K562 (cell line): ENCODE data around the gene TMX4. TPM values are rescaled to one million over a fixed set of nuclear protein-coding genes. Genes with fewer than 3 reads are reported as not detected.

Source experiments
- ATAC-seq: fragments of 200-7000 bp; cut with Tn5 transposase; 3 replicates; pipeline ENCODE4 v1.9.1; 2020; ENCODE audit warnings: moderate library complexity
- BruUV-seq: library from RNA; stranded (reverse); fragments of 400-500 nt; replicated peaks from 2 replicates; lab custom pipeline; 2021; lab: Mats Ljungman, UMichigan
- CTCF ChIA-PET: fragments of 300-600 bp; formaldehyde crosslinking; extraction: SDS; loops from one replicate; lab custom pipeline; 2021; ENCODE audit warnings: low intra/inter-chr PET ratio; lab: Yijun Ruan, JAX
- POLR2A ChIA-PET: fragments of 300-600, 350-650 bp; sonication (Branson Sonifier 250); formaldehyde crosslinking; extraction: SDS; loops from one replicate; lab custom pipeline; 2021; ENCODE audit warnings: antibody characterized with exemption, inconsistent platforms; lab: Yijun Ruan, JAX
- DNase-seq, 4 experiments: peaks; one replicate each; pipeline versions ENCODE4 v3.0.0 to v3.0.0-alpha.2; 2011 to 2018; ENCODE audit warnings: low spot score in 3 of 4, mixed read lengths in 3 of 4; ENCODE audit errors: extremely low read depth in 1 of 4
- FAIRE-seq: peaks from 2 replicates; lab custom pipeline; 2011; peaks lifted over from hg19 to GRCh38; lab: Jason Lieb, UNC
- H2AFZ ChIP-seq: 2 replicates; pipeline ENCODE4 v1.6.0; 2011; ENCODE audit warnings: low read depth, low read length, control low read depth, inconsistent platforms
- H3K27ac ChIP-seq: fragments of 200-600 bp; 3 replicates; pipeline ENCODE4 v1.8.0; 2011; ENCODE audit warnings: low read depth, mild to moderate bottlenecking, control low read depth, inconsistent platforms, low read length, moderate library complexity, mixed read lengths; ENCODE audit errors: extremely low read depth
- H3K27me3 ChIP-seq, 2 experiments: fragments of 300-600 bp in 1 of 2; 2 replicates in 1 of 2; 3 replicates in 1 of 2; pipeline versions ENCODE4 v1.6.0 to v1.8.0; 2011; ENCODE audit warnings: inconsistent platforms in 2 of 2, low read length in 2 of 2, mild to moderate bottlenecking in 1 of 2, mixed read lengths in 1 of 2, moderate library complexity in 1 of 2; ENCODE audit not compliant: control insufficient read depth in 2 of 2, insufficient read depth in 2 of 2
- H3K36me3 ChIP-seq: fragments of 300-600 bp; 3 replicates; pipeline ENCODE4 v1.8.0; 2011; ENCODE audit warnings: mild to moderate bottlenecking, low read length, inconsistent platforms; ENCODE audit not compliant: control insufficient read depth, insufficient read depth
- H3K4me1 ChIP-seq, 2 experiments: fragments of 200-600 bp in 1 of 2; replicated peaks in 1 of 2; 2 replicates in 1 of 2; 3 replicates in 1 of 2; pipeline versions ENCODE4 v1.5.1 to v1.8.0; 2011; ENCODE audit warnings: inconsistent platforms in 2 of 2, low read length in 2 of 2, mild to moderate bottlenecking in 1 of 2, mixed read lengths in 1 of 2, moderate library complexity in 1 of 2; ENCODE audit not compliant: control insufficient read depth in 2 of 2, insufficient read depth in 2 of 2
- H3K4me2 ChIP-seq: 2 replicates; pipeline ENCODE4 v1.6.1; 2011; ENCODE audit warnings: low read length, control low read depth, inconsistent platforms, mixed read lengths; ENCODE audit not compliant: insufficient read depth
- H3K4me3 ChIP-seq: fragments of 200-600 bp; sonication (generic), shearing (Covaris generic); 2 replicates; pipeline ENCODE4 v1.5.1; 2016; ENCODE audit warnings: control low read depth, inconsistent platforms
- H3K79me2 ChIP-seq: fragments of 200-600 bp; 3 replicates; pipeline ENCODE4 v1.8.0; 2011; ENCODE audit warnings: low read length, inconsistent platforms; ENCODE audit not compliant: control insufficient read depth, insufficient read depth
- H3K9ac ChIP-seq, 2 experiments: 2 replicates each; pipeline versions ENCODE4 v1.6.0 to v1.6.1; 2011; ENCODE audit warnings: low read depth in 2 of 2, low read length in 2 of 2, control low read depth in 1 of 2, inconsistent platforms in 1 of 2, mild to moderate bottlenecking in 1 of 2, mixed read lengths in 1 of 2; ENCODE audit not compliant: insufficient read depth in 1 of 2
- H3K9me1 ChIP-seq: one replicate; pipeline ENCODE4 v1.6.0; 2011; ENCODE audit warnings: inconsistent platforms, mild to moderate bottlenecking, low read length, moderate library complexity; ENCODE audit not compliant: control insufficient read depth, insufficient read depth
- H3K9me3 ChIP-seq: replicated peaks from 2 replicates; pipeline ENCODE4 v1.5.1; 2011; ENCODE audit warnings: low read depth, low read length, inconsistent platforms; ENCODE audit not compliant: control insufficient read depth, insufficient read depth
- H4K20me1 ChIP-seq: replicated peaks from 2 replicates; pipeline ENCODE4 v1.6.1; 2011; ENCODE audit warnings: low read length, inconsistent platforms, mixed read lengths; ENCODE audit not compliant: control insufficient read depth, insufficient read depth
- CHD2 ChIP-seq: IDR thresholded peaks from 2 replicates; pipeline ENCODE4 v1.6.1; 2011; ENCODE audit warnings: low read depth, low read length
- KLF6 ChIP-seq: fragments of 250-450 bp; sonication (Bioruptor Pico); IDR thresholded peaks from 2 replicates; pipeline ENCODE4 v1.4.0; 2020; ENCODE audit warnings: mild to moderate bottlenecking, moderate library complexity, borderline replicate concordance
- NFIC ChIP-seq: fragments of 450-650 bp; IDR thresholded peaks from 2 replicates; pipeline ENCODE4 v1.6.1; 2017; ENCODE audit warnings: mild to moderate bottlenecking, inconsistent platforms
- TAL1 ChIP-seq: fragments of 450-650 bp; IDR thresholded peaks from 2 replicates; pipeline ENCODE4 v1.6.1; 2016; ENCODE audit warnings: mild to moderate bottlenecking
- WGBS: fragments of 100-300 bp; shearing (Covaris generic); methylation state at CpG from one replicate; pipeline ENCODE4 v1.1.6; 2016; ENCODE audit warnings: low coverage, mixed read lengths; ENCODE audit not compliant: insufficient coverage; ENCODE audit errors: missing lambda C conversion rate; 5-methylcytosine and 5-hydroxymethylcytosine counted together
- in situ Hi-C: fragments of 300-500 bp; cut with MboI; formaldehyde crosslinking; loops from 4 replicates; pipeline ENCODE4 v1.15.0; 2018; ENCODE audit warnings: inconsistent platforms, mixed read lengths
- intact Hi-C: fragments of 100-400 bp; cut with micrococcal nuclease; formaldehyde crosslinking; loops from 2 replicates; pipeline ENCODE4 v1.14.2; 2022
- polyA plus RNA-seq, 8 experiments: library from polyadenylated mRNA; depleted of rRNA in 4 of 8; stranded (reverse) in 5 of 8; unstranded in 3 of 8; fragments of >200 nt; fragmentation: Nextera tagmentation in 2 of 8; fragmentation: Illumina TruSeq in 1 of 8; extraction: Ambion mirVana in 2 of 8; extraction: Trizol in 1 of 8; gene quantifications; 2 replicates each; pipeline versions ENCODE4 v1.2.1 to v1.2.3, GENCODE V29; 2011 to 2014; ENCODE audit warnings: inconsistent platforms in 1 of 8, missing spikeins in 1 of 8
- total RNA-seq, 7 experiments: library from RNA; depleted of rRNA in 6 of 7; stranded (reverse); fragments of >200 nt in 6 of 7; fragmentation: Illumina TruSeq in 2 of 7; extraction: Trizol in 2 of 7; gene quantifications; 2 replicates each; pipeline versions ENCODE4 v1.2.1 to v1.2.3, GENCODE V29; 2011 to 2021; ENCODE audit warnings: low replicate concordance in 1 of 7

TMX4 gene
- total and polyA plus RNA-seq, 9 of the 15 experiments (the other 6 are each of a cell fraction or from before 2014, with no cell fraction given): 4.4 to 19.3 (median 10.8) TPM

GRCh38 chr20:8021541-8022269, 2.1 kb upstream of the TMX4 start:
- Histone ChIP-seq H3K4me3 (no peak overlapping the region), H3K9ac (no peak overlapping the region), H3K9me3 (no peaks in the 10 kb centered on the region), H3K27ac (no peak overlapping the region), H3K79me2 (peaks cover 21% of the 10 kb centered on the region), H4K20me1 (no peaks in the 10 kb centered on the region), H2AFZ (peak overlapping the region; percentile 79), H3K36me3 (no peaks in the 10 kb centered on the region), H3K4me1 (peaks cover 0 to 21% of the 10 kb centered on the region in 2 experiments; a peak in 3 of 5 replicates), H3K4me2 (peak overlapping the region; percentile 20), H3K9me1 (no peaks in the 10 kb centered on the region), H3K27me3 (no peaks in the 10 kb centered on the region)
- FAIRE-seq: no peak
- DNase-seq: peak in 1 of 4 experiments; percentile 18
- POLR2A ChIA-PET: interaction anchor here (0.6 to 1.6 kb wide), 3 partner anchors 9 to 39 kb away, joined by 3 to 5 read pairs (median 3); no protein-coding TSS in a partner anchor
- no TSS peak for BruUV-seq
- intact Hi-C loops (no loop called here), in situ Hi-C loops (no loop called here)
- CTCF ChIA-PET: no interaction called here
- TF ChIP-seq CHD2 (0 out of 2 replicates have a peak, but pooled peaks have one; percentile 44), KLF6 (CRISPR knock-in tag) (no peak), TAL1 (no peak), NFIC (peak; percentile 72)
- no peak for ATAC-seq
- WGBS: 28% methylated on average over 10 of the region's 10 CpGs
